ENCODE data around the gene SLC44A1.

SLC44A1 gene

DNA sequence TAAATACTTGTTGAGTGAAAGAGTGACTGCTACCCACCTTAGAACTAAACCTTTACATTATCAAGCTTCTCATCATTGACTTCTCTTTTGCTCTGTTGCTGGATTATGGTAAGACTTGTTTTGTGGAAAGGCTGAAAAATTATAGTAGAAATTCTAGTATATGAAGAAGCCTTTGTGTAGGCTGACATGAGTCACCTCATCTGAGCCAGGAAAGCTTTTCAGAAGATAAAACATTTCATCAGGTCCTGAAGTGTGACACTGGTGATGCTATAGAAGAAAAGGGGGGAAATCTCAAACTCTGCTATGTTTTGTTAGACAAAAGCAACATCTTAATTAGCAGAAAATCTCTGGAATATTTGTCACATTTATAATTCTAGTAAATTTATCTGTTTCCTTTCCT is 18.4 kb upstream of the SLC44A1 start:
- Histone ChIP-seq H3K9me3 (ENCODE audit: insufficient read depth, low read length) (peaks cover 29% of the 10 kb centered on the region), H3K4me1 (ENCODE audit: insufficient read depth, insufficient read length) (no peaks in the 10 kb centered on the region), H3K27me3 (ENCODE audit: insufficient read depth, insufficient read length) (no peaks in the 10 kb centered on the region), H3K4me3 (ENCODE audit: insufficient read length, low read depth) (no peak overlapping the region), H3K36me3 (ENCODE audit: insufficient read depth, insufficient read length, low read length) (no peaks in the 10 kb centered on the region), H3K9ac (ENCODE audit: insufficient read length, low read depth) (no peak overlapping the region)
- TF ChIP-seq YY1 (IDR thresholded peaks at IDR 0.05; ENCODE audit: insufficient read depth, insufficient read length) (no peak), SUZ12 (IDR thresholded peaks at IDR 0.05; ENCODE audit: extremely low read depth, insufficient read depth, insufficient read length) (no peak), ZNF274 (IDR thresholded peaks at IDR 0.05; ENCODE audit: low read depth, low read length) (no peak)
- DNase-seq (ENCODE audit: low read depth, low spot score) = no peak

DNA sequence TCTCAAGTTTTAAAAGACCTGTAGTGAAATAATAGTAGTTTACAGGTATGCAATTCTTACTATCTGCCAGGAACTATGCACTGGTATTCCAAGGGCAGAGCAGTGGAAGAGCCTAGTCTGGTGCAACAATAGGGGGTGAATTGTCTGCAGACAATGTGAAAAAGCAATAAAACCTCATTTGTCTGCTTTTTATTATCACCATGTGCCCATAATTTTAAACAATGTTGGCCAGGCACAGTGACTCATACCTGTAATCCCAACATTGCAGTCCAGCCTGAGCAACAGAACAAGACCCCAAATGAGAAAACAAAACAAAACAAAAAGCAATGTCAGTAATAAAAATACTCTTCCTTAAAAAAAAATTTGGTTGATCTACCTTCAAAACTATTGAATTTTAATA is 12.2 kb upstream of the SLC44A1 start:
- Histone ChIP-seq H3K4me1 (ENCODE audit: insufficient read depth, insufficient read length) (no peaks in the 10 kb centered on the region), H3K36me3 (ENCODE audit: insufficient read depth, insufficient read length, low read length) (no peaks in the 10 kb centered on the region), H3K9ac (ENCODE audit: insufficient read length, low read depth) (no peak overlapping the region), H3K4me3 (ENCODE audit: insufficient read length, low read depth) (no peak overlapping the region), H3K9me3 (ENCODE audit: insufficient read depth, low read length) (no peaks in the 10 kb centered on the region), H3K27me3 (ENCODE audit: insufficient read depth, insufficient read length) (no peaks in the 10 kb centered on the region)
- no peak for TF ChIP-seq SUZ12 (IDR thresholded peaks at IDR 0.05; ENCODE audit: extremely low read depth, insufficient read depth, insufficient read length)
- no peak for TF ChIP-seq ZNF274 (IDR thresholded peaks at IDR 0.05; ENCODE audit: low read depth, low read length)
- TF ChIP-seq YY1 (IDR thresholded peaks at IDR 0.05; ENCODE audit: insufficient read depth, insufficient read length) = no peak
- DNase-seq (ENCODE audit: low read depth, low spot score) = no peak

DNA sequence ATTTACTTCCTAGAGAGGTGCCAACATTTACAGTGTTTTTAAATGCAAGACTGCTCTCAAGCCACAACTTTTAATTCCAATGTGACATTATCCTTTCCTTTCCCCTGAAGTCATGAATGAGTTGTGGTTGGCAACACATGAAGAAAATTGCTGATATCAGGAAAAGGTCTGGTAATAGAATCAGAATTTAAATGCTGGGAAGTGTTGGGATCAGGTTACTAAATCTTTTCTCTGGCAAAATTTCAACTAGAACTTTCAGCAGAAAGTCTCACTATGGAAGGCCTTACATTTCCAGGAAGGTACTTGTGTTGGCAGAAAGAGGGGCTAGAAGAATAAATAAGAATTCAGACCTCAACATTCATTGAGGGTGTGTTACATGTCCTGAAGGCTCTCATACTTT is 10.6 kb upstream of the SLC44A1 start:
- no peak overlapping the region for H3K4me3 ChIP-seq (ENCODE audit: insufficient read length, low read depth)
- no peak for DNase-seq (ENCODE audit: low read depth, low spot score)
- H3K36me3 ChIP-seq (ENCODE audit: insufficient read depth, insufficient read length, low read length) = no peaks in the 10 kb centered on the region
- H3K9ac ChIP-seq (ENCODE audit: insufficient read length, low read depth) = no peak overlapping the region
- TF ChIP-seq ZNF274 (IDR thresholded peaks at IDR 0.05; ENCODE audit: low read depth, low read length) (no peak), YY1 (IDR thresholded peaks at IDR 0.05; ENCODE audit: insufficient read depth, insufficient read length) (no peak), SUZ12 (IDR thresholded peaks at IDR 0.05; ENCODE audit: extremely low read depth, insufficient read depth, insufficient read length) (no peak)
- no peaks in the 10 kb centered on the region for H3K4me1 ChIP-seq (ENCODE audit: insufficient read depth, insufficient read length)
- no peaks in the 10 kb centered on the region for H3K27me3 ChIP-seq (ENCODE audit: insufficient read depth, insufficient read length)
- H3K9me3 ChIP-seq (ENCODE audit: insufficient read depth, low read length) = no peaks in the 10 kb centered on the region

DNA sequence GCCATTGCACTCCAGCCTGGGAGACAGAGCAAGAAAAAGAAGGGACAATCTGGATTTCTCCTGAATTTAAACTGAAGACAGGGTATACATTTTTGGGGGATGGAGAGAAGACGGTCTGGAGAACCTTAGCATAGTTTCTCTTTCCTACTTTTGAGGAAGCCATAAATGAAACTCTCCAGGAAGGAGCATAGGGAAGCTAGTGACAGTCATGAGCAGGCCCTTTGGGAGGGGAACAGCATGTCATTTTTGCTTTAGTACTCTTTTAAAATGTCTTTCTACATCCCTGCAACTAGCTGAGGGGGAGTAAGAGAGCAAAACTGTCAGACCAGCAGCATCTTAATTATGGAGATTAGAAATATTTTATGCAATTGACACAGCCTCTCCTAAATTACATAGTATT is 8.2 kb upstream of the SLC44A1 start:
- H3K27me3 ChIP-seq (ENCODE audit: insufficient read depth, insufficient read length) = no peaks in the 10 kb centered on the region
- TF ChIP-seq SUZ12 (IDR thresholded peaks at IDR 0.05; ENCODE audit: extremely low read depth, insufficient read depth, insufficient read length) (no peak), YY1 (IDR thresholded peaks at IDR 0.05; ENCODE audit: insufficient read depth, insufficient read length) (no peak), ZNF274 (IDR thresholded peaks at IDR 0.05; ENCODE audit: low read depth, low read length) (no peak)
- no peaks in the 10 kb centered on the region for H3K4me1 ChIP-seq (ENCODE audit: insufficient read depth, insufficient read length)
- no peaks in the 10 kb centered on the region for H3K36me3 ChIP-seq (ENCODE audit: insufficient read depth, insufficient read length, low read length)
- no peaks in the 10 kb centered on the region for H3K9me3 ChIP-seq (ENCODE audit: insufficient read depth, low read length)
- DNase-seq (ENCODE audit: low read depth, low spot score) = no peak
- H3K4me3 ChIP-seq (ENCODE audit: insufficient read length, low read depth) = no peak overlapping the region
- H3K9ac ChIP-seq (ENCODE audit: insufficient read length, low read depth) = no peak overlapping the region

DNA sequence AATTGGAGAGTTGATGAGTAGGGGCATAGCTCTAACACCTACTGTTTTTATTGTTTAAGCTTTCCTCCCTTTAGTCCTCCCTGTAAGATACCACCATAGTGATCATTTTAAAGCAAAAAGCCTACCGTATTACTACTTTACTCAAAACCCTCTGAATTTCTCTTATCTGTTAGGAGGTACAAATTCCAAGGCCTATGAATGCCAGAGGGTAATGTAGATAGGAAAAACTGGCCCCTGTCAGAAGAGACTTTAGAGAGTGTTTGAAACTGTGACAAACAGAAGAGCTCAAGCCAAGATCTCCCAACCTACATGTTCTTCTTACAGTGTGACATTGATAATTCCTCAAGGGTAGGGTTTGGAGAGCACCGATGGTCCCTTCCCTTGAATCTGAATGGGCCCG is 7.2 kb upstream of the SLC44A1 start:
- no peak for DNase-seq (ENCODE audit: low read depth, low spot score)
- no peaks in the 10 kb centered on the region for H3K9me3 ChIP-seq (ENCODE audit: insufficient read depth, low read length)
- no peaks in the 10 kb centered on the region for H3K27me3 ChIP-seq (ENCODE audit: insufficient read depth, insufficient read length)
- H3K9ac ChIP-seq (ENCODE audit: insufficient read length, low read depth) = no peak overlapping the region
- no peak overlapping the region for H3K4me3 ChIP-seq (ENCODE audit: insufficient read length, low read depth)
- peaks cover 1% of the 10 kb centered on the region for H3K4me1 ChIP-seq (ENCODE audit: insufficient read depth, insufficient read length)
- no peak for TF ChIP-seq YY1 (IDR thresholded peaks at IDR 0.05; ENCODE audit: insufficient read depth, insufficient read length)
- TF ChIP-seq ZNF274 (IDR thresholded peaks at IDR 0.05; ENCODE audit: low read depth, low read length) = no peak
- no peak for TF ChIP-seq SUZ12 (IDR thresholded peaks at IDR 0.05; ENCODE audit: extremely low read depth, insufficient read depth, insufficient read length)
- no peaks in the 10 kb centered on the region for H3K36me3 ChIP-seq (ENCODE audit: insufficient read depth, insufficient read length, low read length)

DNA sequence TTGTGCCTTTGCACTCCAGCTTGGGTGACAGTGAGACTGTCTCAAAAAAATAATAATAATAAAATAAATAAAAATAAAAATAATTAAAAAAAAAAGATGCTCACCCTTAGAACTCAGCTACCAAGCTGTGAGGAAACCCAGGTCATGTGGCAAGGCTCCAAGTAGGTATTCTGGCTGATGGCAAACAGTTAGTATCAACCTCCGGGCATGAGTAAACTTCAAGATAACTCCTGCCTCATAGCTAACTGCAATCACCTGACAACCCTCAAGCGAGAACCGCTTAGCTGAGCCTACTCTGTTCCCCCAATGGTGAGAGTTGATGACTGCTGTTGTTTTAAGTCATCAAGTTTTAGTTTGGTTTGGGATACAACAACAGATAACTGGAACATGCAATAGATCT is 6.1 kb upstream of the SLC44A1 start:
- H3K27me3 ChIP-seq (ENCODE audit: insufficient read depth, insufficient read length) = no peaks in the 10 kb centered on the region
- H3K9me3 ChIP-seq (ENCODE audit: insufficient read depth, low read length) = no peaks in the 10 kb centered on the region
- H3K4me1 ChIP-seq (ENCODE audit: insufficient read depth, insufficient read length) = peaks cover 4% of the 10 kb centered on the region
- H3K36me3 ChIP-seq (ENCODE audit: insufficient read depth, insufficient read length, low read length) = no peaks in the 10 kb centered on the region
- TF ChIP-seq YY1 (IDR thresholded peaks at IDR 0.05; ENCODE audit: insufficient read depth, insufficient read length) (no peak), SUZ12 (IDR thresholded peaks at IDR 0.05; ENCODE audit: extremely low read depth, insufficient read depth, insufficient read length) (no peak), ZNF274 (IDR thresholded peaks at IDR 0.05; ENCODE audit: low read depth, low read length) (no peak)
- H3K4me3 ChIP-seq (ENCODE audit: insufficient read length, low read depth) = no peak overlapping the region
- DNase-seq (ENCODE audit: low read depth, low spot score) = no peak
- no peak overlapping the region for H3K9ac ChIP-seq (ENCODE audit: insufficient read length, low read depth)

DNA sequence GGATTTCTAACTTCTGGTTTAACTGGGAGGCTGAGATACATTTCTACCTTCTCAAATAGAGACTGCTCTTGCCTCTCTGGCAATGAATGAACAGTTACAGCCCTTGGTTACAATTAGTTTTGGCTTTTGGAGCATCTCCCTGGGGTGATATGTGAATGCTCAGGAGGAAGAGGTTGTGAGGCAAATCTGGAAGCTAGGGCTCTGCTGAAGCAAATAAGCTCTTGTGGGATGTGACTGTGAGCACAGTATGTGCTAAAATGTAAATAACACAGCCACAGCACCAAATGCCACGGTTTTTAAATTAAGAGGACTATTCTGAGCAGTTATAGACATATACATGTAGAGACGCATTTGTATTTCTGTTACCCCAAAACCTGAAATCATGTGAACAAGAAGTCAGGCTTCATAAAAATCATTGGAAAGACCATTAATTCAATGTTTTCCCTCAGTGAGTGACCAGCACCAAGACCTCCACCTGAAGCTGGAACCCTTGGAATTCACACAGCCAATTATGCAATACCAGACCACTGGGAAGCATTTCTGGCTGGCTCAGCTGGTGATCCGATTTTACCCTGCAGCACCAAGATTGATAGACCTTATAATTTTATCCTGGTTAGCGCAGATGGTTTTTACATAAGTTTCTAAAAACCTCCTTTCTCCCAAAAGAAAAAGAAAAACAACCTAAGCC is 3.0 kb upstream of the SLC44A1 start:
- no peak for TF ChIP-seq SUZ12 (IDR thresholded peaks at IDR 0.05; ENCODE audit: extremely low read depth, insufficient read depth, insufficient read length)
- no peak for TF ChIP-seq YY1 (IDR thresholded peaks at IDR 0.05; ENCODE audit: insufficient read depth, insufficient read length)
- no peak for TF ChIP-seq ZNF274 (IDR thresholded peaks at IDR 0.05; ENCODE audit: low read depth, low read length)
- no peaks in the 10 kb centered on the region for H3K9me3 ChIP-seq (ENCODE audit: insufficient read depth, low read length)
- no peaks in the 10 kb centered on the region for H3K36me3 ChIP-seq (ENCODE audit: insufficient read depth, insufficient read length, low read length)
- peaks cover 4% of the 10 kb centered on the region for H3K4me1 ChIP-seq (ENCODE audit: insufficient read depth, insufficient read length)
- no peak for DNase-seq (ENCODE audit: low read depth, low spot score)
- no peak overlapping the region for H3K4me3 ChIP-seq (ENCODE audit: insufficient read length, low read depth)
- peak overlapping the region; percentile 28 for H3K9ac ChIP-seq (ENCODE audit: insufficient read length, low read depth)
- no peaks in the 10 kb centered on the region for H3K27me3 ChIP-seq (ENCODE audit: insufficient read depth, insufficient read length)
